Measurements from ENCODE around the gene CACNA1D.

Gene CACNA1D

DNA sequence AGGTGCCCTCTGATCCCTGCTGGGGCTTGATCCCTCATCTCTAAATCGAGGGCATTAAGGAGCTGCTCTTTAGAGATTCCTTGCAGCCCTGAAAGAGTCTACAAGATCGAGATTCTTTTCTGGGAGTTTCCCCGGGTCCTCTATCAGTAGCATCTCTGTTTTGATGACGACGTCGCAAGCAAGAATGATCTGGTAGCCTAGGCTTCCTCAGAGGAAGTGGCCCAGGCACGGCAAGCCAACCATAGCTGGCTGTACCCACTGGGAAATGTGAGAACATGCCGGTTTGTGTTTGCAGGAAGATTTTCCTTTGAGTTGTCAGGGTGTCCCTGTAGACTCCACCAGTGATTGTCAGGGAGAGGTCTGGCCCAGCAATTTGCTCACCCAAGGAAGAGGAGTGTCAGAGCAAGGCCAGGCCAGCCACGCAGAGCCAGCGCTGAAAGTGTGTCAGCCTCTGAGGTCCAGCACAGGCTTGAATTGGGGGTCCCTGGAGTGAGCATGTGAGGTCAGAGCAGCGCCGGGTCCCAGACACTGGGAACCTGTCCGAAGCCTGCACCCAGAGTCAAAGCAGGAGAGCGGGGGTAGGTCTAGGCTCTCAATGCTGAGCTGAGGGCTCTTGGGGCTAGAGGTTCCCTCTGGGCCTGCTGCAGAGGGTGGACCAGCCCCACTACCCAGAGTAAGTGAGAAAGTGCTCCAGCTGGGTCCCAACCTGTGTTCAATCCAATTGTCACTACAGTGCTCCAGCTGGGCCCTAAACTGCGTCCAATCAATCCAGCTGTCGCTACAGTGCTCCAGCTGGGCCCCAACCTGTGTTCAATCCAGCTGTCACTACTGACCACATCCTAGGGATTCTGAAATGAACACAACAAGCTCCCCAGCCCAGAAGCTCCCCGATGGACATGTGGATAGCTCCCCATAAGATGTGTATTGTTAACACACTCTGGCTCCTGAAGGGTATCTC lies 256.1 kb downstream of the CACNA1D start:
- DNase-seq (ENCODE audit: low read depth) = no peak

DNA sequence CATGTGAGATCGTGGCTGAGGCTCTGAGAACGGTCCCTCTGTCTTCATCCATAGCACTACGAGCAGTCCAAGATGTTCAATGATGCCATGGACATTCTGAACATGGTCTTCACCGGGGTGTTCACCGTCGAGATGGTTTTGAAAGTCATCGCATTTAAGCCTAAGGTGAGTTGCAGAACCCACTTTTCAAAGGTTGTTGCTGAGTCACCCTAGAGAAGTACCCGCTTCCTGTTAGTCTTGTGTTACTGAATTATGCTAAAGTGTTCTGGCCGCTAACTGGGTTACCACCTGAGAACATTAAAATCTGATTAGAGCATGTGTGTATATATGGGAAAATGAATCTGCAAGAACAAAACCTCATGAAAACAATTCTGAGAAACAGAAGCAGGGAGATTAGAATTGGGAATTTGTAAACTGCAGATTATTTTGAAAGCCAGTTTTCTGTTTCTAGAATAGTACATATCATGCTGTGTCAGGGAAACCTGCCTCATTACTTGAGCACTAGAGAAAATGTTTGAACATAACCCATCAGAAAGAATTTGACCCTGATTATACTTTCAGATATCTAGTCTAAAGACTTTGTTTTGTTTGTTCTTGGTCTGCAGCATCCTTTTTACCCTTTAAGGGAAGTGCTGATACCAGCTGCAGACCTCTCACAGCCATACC lies 259.2 kb downstream of the CACNA1D start:
- DNase-seq (ENCODE audit: low read depth) = no peak

DNA sequence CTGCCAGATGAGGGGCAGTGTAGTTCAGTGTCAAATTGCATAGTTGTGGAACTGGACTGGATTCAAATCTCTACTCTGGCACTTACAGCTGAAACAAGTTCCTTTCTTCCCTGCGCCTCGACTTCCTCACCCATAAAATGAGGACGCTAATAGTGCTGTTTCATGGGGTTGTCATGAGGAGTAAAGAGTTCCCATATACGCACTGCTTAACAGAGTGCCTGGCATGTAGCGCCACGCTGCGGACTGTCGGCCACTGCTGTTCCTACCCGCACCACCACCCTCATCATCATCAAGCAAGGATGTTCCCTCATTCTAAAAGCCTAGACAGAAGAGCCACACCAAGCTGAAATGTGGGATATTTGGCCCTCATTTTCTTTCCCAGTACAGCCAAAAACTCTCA lies 259.9 kb downstream of the CACNA1D start:
- no peak for DNase-seq (ENCODE audit: low read depth)

DNA sequence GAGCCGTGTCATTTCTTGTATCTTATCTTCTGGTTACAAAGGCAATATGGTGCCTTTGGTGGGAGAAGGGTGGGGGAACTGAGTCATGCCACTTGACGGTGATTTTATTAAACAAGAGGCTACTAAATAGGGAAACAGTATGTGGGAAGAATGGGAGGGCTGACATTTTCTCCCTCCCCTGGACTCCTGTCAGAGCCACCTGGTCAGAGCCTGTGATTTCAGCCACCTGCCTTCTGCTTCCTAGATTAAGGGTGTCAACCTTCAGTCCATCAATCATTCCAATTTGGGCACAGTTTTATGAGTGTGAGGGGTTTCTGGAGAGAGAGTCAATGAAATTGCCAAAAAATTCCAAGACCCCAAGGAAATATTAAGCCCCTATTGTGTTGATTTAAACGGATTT lies 264.4 kb downstream of the CACNA1D start:
- DNase-seq (ENCODE audit: low read depth) = no peak

DNA sequence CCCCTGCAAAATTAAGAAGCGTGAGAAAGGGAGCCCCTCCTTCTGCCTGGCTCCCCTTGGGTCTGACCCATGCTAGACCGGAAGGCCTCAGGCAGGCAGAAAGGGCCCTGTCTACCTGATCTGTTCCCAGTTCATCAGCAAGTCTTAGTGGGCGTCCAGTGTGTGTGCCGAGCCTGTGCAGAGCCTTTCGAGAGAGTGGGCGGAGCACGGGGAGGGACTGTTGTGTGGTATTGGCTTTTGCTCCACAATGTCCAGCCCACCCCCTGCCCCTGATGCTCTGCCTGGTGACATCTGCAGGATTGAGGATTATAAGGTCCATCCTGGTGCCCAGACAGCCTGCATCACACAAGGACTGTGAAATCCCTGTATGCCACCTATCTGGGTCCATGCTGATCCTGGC lies 268.9 kb downstream of the CACNA1D start:
- DNase-seq (ENCODE audit: low read depth) = no peak

DNA sequence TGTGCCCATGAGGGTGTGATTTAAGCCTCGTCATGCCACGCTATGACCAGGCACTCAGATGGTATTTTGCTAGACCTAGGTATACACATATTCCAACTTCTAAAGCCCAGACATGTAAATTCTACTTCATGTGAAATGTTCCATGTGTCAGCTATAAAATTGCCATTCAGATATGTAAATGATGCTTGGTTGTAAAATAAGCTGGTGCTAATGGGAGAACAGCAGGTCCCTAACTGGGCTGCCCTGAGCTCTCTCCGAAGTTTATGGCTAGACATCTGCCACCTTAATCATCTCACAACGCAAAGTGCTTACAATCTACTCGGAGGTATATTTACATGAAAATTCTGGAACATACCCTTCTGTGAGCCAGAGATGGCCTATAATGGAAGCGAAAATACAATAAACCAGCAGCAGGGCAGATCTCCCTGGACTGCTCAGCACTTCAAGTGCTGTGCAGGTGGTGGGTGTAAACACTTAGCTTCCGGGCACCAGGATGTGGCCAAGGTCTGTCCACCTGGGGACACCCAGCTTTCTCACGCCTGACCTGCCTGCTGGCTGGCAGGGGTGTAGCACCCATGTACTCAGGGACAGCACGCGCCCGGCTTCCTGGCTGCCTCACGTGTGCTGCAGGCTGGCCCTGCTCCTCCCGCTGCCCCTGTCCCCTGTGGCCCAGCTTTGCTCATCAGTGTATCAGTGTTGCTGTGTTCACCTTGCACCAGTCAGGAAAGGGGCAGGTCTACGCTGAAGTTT lies 269.8 kb downstream of the CACNA1D start:
- no peak for DNase-seq (ENCODE audit: low read depth)

DNA sequence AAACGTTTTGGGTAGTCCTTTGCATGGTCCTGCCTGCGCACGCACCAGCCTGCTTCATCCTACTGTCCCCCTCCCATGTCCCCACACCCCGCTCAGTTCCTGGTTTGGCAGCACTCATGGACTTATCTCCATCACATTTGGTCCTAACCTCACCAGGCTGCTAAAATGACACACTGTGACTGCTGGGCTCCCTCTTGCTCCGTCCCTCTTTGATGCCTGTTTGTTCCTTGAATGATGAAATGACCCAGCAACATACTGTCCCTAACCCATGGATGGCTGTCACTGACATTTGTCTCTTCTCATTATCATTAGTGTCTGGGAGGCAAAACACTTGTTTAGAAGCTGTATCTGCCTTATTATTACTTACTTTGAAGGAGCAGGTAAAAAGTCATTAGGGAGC lies 271.3 kb downstream of the CACNA1D start:
- no peak for DNase-seq (ENCODE audit: low read depth)

DNA sequence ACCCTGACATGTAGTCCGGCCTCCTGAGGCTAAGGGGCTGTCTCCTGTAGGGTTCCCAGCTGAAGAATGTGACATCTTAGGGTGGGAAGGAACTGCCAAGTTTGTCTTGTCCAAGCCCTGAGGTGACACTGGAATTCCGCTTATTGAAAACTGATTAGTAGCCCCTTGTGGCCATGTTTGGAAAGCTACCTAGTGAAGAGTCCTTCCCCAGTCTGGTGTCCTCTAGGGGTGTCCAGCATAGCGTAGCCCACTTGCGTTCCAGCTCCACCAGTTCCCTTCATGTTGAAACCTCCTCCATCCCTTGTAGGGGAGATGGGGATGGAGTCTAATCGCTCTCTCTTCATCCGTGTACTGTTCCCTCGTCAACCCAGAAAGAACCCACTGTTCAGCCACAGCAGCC lies 272.3 kb downstream of the CACNA1D start:
- DNase-seq (ENCODE audit: low read depth) = no peak

DNA sequence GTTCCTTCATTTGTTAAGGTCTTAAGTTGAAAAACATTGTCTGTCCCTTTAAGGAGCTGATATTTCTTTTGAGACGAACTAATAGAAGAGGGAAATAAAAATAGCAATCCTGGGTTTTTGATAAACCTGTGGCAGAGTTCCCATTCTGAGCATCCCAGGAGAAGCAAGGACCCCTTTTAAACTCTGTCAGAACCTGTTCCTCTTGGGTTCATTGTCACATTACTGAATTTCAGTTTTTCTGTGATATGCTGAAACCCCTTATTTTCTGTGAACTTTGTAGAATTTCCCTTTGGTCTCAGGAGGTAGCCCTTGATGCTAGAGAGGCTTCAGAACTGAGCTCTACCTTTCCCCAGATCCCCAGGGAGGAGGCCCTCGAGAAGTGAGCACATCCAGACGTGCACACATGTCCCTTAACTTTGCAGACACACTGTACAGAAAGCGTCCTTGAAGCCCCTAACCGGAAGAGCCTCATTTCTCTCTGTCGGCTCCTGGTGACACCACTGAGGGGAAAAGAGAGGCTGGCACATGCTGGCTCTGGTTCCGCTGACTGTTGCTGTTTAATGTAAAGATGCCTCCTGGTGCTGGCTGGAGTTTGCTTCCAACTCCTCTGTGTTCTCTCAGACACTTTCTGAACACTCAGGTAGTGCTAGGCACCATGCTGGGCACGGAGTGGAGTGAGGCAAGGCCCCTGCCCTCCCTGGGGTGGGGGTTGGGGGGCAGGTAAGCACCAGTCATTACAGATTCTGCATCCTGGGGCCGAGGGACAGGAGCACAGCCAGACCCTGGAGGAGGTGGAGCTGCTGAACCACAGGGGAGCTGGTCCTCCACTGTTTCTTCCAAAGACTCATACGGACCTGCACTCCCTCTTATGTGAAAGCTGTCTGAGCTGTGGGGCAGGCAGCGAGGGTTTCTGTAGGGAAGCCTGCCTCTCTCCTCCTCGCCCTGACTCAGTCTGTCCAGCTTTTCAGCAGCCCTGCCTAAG lies 274.4 kb downstream of the CACNA1D start:
- no peak for DNase-seq (ENCODE audit: low read depth)

DNA sequence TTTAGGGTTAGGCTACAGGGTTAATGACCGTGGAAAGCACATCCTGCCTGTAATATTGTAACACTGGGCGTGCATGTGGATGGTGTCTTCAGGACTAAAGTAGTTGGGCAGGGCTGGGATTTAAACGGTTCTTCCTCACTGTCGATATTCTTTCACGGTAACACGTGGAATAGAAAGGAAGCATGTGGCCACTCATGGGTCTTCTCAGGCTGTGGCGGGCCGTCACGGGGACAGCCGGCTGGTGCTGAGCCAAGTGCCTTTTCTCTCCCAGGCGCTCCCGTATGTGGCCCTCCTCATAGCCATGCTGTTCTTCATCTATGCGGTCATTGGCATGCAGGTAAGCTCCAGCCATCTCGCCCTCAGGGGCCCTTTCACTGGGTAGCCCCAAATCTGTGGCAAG lies 278.2 kb downstream of the CACNA1D start:
- no peak for DNase-seq (ENCODE audit: low read depth)

DNA sequence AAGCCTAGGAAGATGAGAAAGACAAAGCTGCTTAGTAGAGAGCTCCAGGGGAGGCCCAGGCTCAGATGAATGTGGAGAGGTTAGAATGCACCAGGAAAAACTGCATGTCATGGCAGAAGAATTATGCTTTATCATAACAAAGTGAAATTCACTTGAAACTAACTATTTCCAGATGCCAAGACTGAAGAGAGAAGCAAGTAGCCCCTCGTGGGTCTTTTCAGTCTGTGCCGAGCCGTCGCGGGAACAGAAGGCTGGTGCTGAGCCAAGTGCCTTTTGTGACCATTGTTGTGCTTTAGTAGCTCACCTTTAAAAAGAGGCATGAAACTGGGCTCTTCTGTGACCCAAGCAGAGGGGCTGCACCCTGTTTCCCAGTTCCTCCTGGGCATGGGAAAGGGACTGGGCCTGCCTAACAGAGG lies 278.6 kb downstream of the CACNA1D start:
- DNase-seq (ENCODE audit: low read depth) = no peak

DNA sequence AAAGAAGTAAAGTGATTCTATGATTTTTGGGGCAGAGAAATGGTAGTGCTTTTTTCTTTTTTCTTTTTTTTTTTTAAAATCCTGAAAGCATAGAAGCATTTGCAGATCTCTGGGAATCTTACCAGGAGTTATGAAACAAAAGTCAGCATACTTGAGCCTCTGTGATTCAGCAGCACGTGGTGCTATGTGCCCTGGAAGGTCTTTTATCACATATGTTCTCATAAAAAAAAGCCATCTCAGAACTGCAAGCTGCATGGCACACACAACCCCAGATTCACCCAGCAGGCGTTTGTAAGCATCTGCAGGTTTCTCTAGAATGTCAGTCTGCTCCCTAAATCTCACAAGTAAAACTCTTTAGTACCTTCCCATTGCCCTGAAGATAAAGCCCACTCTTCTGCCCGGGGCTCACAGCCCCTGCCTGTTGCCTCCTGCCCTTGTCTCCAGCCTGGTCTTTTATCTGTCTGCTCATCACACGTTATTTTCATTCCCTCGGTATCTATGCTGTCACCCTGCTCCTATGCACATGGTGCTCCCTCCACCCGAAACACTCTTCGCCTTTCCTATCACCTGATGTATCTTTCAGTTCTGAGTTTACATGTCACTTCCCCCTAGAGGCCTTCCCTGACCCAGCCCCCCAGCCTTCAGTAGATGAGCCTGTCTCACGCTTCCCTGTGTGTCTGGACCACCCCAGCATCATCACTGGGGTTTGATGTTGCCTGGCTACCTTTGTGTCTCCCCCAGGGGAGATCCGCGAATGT lies 279.4 kb downstream of the CACNA1D start:
- DNase-seq (ENCODE audit: low read depth) = no peak

DNA sequence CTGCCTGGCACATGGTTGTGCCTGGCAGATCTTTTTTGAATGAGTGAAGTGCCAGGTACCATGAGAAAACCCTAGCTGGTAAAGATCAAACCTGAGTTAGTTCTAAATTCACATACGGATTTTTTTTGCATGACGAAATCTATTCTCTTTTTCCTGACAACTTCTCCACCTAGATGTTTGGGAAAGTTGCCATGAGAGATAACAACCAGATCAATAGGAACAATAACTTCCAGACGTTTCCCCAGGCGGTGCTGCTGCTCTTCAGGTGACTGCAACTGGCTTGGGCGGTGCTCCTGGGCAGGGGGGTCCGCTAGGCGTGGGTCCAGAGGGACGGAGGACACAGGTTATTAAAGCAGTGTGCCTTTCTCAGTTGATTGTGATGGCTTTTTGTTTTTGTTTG lies 280.0 kb downstream of the CACNA1D start:
- DNase-seq (ENCODE audit: low read depth) = no peak

DNA sequence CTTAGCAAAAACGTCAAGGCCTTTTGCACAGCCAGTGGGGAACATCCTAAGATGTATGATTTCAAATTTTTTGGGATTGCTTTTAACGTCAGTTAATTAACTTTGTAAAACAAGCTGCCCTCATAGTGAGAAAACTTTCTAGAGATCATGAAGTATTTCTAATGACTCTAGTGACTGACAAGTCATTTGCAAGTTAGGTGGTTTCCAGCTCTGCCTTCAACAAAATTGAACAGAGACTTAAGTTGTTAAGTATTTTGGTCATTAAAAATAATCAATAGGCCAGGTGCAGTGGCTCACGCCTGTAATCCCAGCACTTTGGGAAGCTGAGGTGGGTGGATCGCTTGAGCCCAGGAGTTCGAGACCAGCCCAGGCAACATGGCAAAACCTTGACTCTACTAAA lies 280.6 kb downstream of the CACNA1D start:
- DNase-seq (ENCODE audit: low read depth) = no peak

DNA sequence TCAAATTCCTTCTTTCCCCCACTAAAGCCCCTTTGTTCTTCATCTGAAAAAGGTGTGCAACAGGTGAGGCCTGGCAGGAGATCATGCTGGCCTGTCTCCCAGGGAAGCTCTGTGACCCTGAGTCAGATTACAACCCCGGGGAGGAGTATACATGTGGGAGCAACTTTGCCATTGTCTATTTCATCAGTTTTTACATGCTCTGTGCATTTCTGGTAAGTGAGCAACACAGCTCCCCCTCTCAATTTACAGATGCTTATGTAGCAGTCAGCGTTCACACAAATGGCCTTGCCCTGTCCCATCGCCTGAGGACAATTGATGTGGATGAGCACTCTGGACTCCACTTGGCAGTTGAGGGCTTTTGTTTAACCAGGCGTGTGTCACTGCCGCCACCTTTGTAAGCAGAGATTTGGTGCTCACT lies 281.4 kb downstream of the CACNA1D start:
- DNase-seq (ENCODE audit: low read depth) = no peak

DNA sequence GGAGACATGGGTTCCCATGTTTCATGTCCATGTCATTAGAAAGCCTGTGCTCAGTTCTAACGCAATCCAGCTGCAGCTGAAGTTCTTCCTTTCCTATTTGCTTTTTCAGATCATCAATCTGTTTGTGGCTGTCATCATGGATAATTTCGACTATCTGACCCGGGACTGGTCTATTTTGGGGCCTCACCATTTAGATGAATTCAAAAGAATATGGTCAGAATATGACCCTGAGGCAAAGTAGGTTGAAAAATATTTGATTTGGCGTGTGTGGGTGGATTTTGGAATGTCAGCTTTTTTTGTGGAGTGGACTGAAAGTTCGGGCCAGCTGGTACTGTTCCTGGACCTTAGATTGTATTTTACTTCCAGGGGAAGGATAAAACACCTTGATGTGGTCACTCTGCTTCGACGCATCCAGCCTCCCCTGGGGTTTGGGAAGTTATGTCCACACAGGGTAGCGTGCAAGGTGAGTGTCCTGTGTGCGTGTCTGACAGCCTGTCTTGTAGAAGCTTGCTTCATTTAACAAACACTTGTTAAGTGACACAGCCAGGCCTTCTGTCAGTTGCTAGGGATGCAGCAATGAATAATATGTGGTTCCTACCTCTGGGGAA lies 282.2 kb downstream of the CACNA1D start:
- DNase-seq (ENCODE audit: low read depth) = no peak

DNA sequence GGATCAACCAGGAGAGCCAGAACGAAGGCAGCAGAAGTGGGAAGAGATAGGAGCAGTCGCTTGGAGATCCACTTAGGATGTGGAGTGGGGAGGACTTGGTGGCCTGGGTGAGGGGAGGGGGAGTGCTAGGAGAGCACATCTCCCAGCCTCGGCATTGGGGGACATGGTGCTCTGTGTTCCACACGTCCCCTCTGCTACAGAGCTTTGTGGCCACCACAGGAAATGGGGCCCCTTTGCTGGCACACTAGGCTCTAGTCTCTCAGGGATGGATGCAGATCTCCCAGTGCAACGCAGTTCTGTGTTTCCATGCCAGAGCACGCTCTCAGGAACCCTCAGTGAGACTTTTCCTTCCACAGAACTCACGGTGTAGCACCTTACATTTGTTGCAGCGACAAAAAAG lies 283.1 kb downstream of the CACNA1D start:
- DNase-seq (ENCODE audit: low read depth) = no peak

DNA sequence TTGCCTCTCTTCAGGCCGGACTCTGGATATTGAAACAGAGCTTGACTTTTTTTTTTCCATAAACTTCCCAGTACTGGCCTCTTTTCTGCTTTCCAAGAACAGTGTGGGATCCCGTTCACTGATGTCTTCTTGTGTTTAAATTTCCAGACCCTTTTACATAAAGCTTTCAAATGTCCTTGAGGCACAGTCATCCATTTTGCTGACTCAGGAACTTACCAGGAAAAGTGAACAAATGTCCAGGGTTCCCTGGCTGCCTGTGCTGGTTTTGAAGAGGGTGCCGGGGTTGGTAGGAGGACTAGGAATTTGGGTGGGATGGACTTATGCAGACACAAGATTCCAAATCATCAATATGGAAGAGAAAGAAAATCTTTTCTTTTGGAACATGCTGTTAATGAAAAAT lies 283.7 kb downstream of the CACNA1D start:
- no peak for DNase-seq (ENCODE audit: low read depth)

DNA sequence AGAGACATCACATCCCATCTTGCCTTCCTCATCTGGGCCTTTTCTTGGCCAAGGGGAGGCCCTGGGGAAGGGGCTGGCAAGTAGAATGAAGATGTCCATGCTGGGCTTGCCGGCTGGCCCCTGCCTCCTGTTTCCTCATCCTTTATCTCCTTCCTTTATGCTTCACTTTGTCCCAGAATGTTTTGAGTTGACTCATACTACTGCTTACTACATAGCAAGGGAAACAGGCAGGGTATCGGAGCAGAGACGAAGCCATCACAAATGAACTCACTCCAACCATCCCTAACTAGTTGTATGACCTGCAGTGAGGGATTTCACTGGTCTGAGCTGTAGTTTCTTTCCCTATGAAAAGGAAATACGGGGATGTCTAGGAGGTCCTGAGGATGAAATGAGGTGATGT lies 285.8 kb downstream of the CACNA1D start:
- no peak for DNase-seq (ENCODE audit: low read depth)

DNA sequence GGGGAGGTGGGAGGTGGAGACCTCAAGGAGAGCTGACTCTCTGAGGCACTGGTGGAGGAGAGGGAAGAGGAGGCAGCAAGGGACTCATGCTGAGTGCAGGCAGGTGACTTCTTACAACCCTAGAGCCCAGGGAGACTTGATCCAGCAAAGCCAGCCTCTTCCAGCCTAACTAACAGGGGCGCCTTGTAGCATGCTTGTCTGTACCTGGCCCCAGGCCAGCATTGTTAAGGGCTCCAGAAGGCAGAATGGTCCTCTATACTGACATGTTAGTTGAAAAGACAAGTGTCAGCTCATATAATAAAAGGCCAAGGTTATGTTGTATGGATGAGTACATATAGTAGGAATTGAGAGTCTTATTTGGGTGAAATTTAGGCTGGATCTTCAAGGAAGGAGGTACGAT lies 286.4 kb downstream of the CACNA1D start:
- no peak for DNase-seq (ENCODE audit: low read depth)

All from stimulated activated CD8-positive, alpha-beta memory T cell treated with anti-CD3 and anti-CD28 coated beads, Interleukin-15, amount 100 ng/mL, for 24 hours (primary cell).